ENCODE data around the gene SKA3.
"Not testable (repeated sequence)": the region's sequence is repeated elsewhere in the genome, so short reads cannot be mapped to it uniquely, and the experiment has no call there.

The SKA3 gene

GRCh38 chr13:21176215-21176981, at the start of gene SKA3, which contains the start of gene MRPL57:
SKA3 (minus strand) TSS chr13:21176552; CDS start chr13:21176477, 75 bp downstream.
MRPL57 (plus strand) TSS chr13:21176658; CDS start chr13:21176917, 259 bp downstream.
- DNase-seq = peak; percentile 43 to 93 (median 82)

- DNase-seq = no peak
These were observed 48.7 kb upstream of the SKA3 start for GRCh38 chr13:21225082-21225481.

DNA sequence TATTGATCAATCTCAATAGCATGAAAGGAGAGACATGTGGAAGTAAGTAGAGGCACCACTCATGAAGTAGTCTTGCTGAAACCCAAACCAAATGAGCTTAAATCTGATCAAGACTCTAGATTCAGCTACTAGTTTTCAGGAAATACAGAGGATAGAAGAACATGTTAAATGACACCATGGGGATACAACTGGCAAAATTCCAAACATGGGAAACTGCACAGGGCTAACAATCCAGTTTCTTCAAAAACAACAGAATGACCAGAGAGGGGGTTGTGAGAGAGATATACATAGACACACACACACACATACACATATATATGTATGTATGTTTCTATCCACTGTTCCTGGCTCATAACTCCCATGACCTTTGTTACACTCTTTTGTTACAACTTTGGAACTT, 44.9 kb upstream of the SKA3 start:
- DNase-seq = no peak

GRCh38 chr13:21219716-21220115, 43.4 kb upstream of the SKA3 start:
- DNase-seq = not testable (repeated sequence)

GRCh38 chr13:21219036-21219381, 42.7 kb upstream of the SKA3 start:
- DNase-seq = no peak

DNA sequence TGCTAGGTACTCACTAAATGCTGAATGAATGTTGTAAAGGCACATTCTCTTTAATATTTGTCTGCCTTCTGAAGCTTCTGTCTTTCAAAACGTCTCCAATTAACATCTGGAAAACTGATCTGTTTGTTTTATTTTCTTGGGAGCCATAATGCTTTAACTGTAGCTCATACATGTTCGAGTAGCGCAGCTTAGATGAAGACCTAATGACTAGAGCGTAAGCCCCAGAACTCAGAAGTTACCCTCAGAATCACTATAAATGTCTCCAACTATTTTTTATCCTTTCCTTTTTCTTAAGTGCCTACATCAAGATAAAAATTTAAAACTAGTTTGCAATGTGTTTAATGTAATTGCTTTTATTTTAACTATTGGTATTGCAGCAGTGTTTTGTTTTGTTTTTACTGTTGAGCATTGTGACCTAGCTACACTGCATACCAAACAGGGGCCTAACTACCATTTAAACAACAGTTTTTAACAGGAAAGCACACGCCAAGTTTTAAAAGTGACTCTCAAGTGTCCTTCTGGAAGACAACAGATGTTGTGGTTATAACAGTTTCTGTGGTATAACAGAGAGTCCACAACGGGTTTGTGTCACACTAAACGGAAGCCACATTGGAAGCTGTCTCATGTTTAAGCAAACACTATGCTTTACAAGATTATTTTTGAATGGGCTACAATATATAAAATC, 42.1 kb upstream of the SKA3 start:
- no peak for DNase-seq

DNA sequence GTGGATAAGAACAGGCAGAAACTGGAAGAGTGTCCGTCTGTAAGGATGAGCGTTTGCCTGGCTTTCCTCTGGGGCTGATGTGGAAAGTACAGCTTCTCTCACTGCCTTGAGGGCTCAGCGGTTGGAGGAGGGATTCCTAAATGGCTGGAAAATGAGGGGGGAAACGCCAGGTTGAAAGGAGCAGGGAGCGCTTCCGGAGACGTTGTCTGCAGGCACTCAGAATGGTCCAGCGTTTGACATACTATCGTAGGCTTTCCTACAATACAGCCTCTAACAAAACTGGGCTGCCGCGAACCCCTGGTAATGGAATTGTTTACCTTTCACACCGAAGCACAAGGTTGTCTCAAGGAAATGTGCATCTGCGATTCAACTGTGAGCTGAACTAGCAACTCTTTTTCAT, 40.0 kb upstream of the SKA3 start:
- no peak for DNase-seq

- DNase-seq = not testable (repeated sequence)
These were observed 39.1 kb upstream of the SKA3 start for GRCh38 chr13:21215419-21215818.

DNA sequence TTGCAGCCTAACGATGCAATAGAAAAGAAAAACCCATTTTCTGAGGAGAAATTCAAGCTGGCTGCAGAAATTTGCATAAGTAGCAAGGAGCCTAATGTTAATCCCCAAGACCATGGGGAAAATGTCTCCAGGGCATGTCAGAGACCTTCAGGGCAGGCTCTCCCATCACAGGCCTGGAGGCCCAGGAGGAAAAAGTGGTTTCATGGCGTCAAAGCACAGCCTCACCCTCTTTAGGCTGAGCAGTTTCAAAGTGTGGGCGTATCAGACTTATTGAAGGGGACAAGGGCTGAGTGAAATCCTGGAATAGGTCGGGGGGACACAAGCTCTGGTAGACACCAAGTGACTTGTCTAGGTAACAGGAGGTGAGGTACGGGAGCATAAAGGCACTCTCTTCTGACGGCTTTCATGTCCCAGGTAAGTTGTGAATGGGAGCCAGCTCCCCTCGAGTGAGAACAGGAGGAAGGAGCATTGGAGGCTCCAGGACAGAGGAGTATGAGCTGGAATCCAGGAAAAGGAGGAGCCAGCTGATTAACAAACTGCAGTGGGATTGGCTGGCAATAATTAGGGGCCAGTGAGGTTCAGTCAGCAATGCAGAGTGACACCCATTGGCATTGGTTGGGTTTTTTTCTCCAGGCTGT, 35.9 kb upstream of the SKA3 start:
- DNase-seq = no peak

- DNase-seq = no peak
These were observed 32.4 kb upstream of the SKA3 start for GRCh38 chr13:21208652-21209154.

GRCh38 chr13:21202767-21203531, 26.6 kb upstream of the SKA3 start:
- no peak for DNase-seq

DNA sequence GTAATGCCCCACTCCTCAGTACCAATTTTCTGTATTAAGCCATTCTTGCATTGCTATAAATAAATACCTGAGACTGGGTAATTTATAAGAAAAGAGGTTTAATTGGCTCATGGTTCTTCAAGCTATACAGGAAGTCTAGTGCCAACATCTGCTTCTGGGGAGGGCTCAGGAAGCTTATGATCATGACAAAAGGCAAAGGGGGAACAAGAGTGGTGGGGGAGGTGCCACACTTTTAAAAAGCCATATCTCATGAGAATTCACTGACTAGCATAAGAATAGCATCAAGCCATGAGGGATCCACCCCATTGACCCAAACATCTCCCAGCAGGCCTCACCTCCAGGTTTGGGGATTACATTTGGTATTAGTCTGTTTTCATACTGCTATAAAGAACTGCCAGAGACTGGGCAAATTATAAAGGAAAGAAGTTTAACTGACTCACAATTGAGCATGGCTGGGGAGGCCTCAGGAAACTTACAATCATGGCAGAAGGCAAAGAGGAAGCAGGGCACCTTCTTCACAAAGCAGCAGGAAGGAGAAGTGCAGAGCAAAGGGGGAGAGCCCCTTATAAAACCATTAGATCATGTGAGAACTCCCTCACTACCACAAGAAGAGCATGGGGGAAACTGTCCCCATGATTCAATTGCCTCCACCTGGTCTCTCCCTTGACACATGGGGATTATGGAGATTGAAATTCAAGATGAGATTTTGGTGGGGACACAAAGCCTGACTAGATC, 25.3 kb upstream of the SKA3 start:
- DNase-seq = not testable (repeated sequence)

DNA sequence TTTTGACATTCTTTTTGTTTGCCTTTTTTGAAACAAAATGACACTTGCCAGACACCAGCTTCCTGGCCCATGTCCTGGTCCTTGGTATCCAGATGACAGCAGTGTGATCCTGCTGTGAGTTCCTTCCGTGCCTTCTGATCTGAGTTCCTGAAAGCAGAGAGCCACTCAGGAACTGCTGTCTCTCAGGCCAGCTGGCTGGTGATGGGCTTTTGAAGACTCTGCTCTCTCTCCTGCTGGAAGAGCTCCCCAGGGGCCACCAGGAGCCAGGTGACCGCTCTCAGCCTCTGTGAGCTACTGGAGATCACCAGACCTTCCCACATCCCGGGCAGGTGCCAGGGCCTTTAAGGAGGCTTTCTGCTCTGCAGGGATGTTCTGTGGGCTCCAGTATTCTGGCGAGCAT, 22.0 kb upstream of the SKA3 start:
- not testable (repeated sequence) for DNase-seq

- not testable (repeated sequence) for DNase-seq
These were observed 21.4 kb upstream of the SKA3 start for GRCh38 chr13:21197606-21198225.

- not testable (repeated sequence) for DNase-seq
These were observed 18.4 kb upstream of the SKA3 start for GRCh38 chr13:21194756-21195155.

DNA sequence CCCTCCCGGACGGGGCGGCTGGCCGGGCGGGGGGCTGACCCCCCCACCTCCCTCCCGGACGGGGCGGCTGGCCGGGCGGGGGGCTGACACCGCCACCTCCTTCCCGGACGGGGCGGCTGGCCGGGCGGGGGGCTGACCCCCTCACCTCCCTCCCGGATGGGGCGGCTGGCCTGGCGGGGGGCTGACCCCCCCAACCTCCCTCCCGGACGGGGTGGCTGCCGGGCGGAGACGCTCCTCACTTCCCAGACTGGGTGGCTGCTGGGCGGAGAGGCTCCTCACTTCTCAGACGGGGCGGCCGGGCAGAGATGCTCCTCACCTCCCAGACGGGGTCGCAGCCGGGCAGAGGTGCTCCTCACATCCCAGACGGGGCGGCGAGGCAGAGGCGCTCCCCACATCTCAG, 10.1 kb upstream of the SKA3 start:
- not testable (repeated sequence) for DNase-seq

DNA sequence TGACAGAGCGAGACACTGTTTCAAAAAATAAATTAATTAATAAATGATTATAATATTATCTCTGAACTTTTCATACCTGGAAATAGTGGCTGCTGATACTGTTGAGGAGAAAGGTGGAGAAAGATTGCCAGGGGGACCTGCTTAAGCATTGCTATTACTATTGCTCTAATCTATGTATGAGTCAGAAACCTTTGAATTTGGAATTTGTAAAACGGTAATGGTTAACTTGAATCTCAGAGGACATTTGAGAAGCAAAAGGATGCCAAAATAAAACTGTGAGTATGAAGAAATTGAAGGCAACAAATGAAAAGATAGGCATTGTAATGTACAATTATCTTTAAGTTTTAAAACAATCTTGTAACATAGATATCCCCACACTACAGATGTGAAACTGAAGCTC, 5.3 kb upstream of the SKA3 start:
- DNase-seq = no peak

- DNase-seq = peak in 3 of 56 donors; percentile 44 to 61 (median 50)
These were observed 581 bp upstream of the SKA3 start for GRCh38 chr13:21176982-21177284.

DNA sequence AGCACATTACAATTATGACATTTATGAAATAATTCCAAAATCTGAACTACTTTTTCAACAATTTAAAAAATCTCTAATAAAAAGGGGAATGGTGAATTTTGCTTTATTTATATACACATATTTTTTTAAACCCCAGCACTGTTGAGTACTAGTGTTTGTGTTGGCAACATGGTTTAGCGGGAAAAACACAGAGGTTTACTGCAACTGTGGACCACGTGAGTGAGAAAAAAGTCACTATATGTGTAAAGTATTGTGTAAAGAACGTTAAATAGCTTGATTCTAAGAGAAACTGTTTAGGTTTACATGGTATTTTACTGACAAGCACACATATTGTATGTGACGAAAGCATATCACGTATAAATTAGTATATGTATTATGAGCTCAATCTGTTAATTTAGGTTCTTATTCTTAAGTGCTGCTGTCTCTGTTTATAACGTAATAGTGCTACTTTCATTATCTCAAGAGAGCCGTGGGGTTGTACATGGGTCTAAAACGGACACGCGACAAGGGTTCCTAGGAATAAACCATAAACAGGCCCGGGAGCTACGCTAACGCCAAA, 617 bp downstream of the SKA3 start:
- no peak for DNase-seq

DNA sequence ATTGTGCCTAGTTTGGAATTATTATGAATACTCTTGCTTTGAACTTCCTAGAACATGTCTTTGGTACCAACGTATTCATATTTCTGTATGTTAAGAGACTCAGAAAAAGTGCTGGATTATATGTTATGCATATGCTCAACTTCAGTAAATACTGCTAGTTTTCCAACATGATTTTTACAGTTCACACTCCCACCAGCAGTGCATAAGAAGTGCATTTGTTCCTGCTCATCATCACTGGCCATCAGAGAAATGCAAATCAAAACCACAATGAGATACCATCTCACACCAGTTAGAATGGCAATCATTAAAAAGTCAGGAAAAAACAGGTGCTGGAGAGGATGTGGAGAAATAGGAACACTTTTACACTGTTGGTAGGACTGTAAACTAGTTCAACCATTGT, 2.6 kb downstream of the SKA3 start:
- DNase-seq = not testable (repeated sequence)

Data from amygdala (tissue), 56 donors.